Stomach (tissue), 9 donors: ENCODE data around the gene SLC25A51. TPM values are rescaled to one million over a fixed set of nuclear protein-coding genes. Genes with fewer than 3 reads are reported as not detected.
A peak's percentile ranks its signal among the peaks of the same experiment; 100 is the strongest.

Experiments
- DNase-seq, 2 donors: peaks; one replicate each; pipeline versions ENCODE4 v3.0.0 to v3.0.0-alpha.2; 2013 to 2019
- H3K27ac ChIP-seq, 5 donors: fragments of 200-600 bp in 4 of 5; sonication (generic) in 4 of 5; one replicate each; pipeline ENCODE4 v1.5.1; 2013 to 2019; ENCODE audit warnings: mild to moderate bottlenecking in 1 of 5, moderate library complexity in 1 of 5
- H3K27me3 ChIP-seq, 3 donors: fragments of 200-600 bp; sonication (generic); one replicate each; pipeline ENCODE4 v1.5.1; 2017 to 2019; ENCODE audit warnings: mixed run types in 1 of 3
- H3K36me3 ChIP-seq, 4 donors: fragments of 200-600 bp; sonication (generic); 1 replicate in 3 of 4; 2 replicates in 1 of 4; pipeline ENCODE4 v1.5.1; 2016 to 2019
- H3K4me1 ChIP-seq, 4 donors: fragments of 200-600 bp; sonication (generic); one replicate each; pipeline ENCODE4 v1.5.1; 2016 to 2019
- H3K4me3 ChIP-seq, 4 donors: fragments of 200-600 bp; sonication (generic) in 3 of 4; one replicate each; pipeline ENCODE4 v1.5.1; 2016 to 2019; ENCODE audit warnings: mild to moderate bottlenecking in 1 of 4
- H3K9me3 ChIP-seq, 4 donors: fragments of 200-600 bp; sonication (generic); one replicate each; pipeline ENCODE4 v1.5.1; 2016 to 2019
- EP300 ChIP-seq: sonication (generic); formaldehyde crosslinking; IDR thresholded peaks from one replicate; pipeline ENCODE4 v1.6.1; 2017; ENCODE audit warnings: antibody characterized with exemption
- POLR2A ChIP-seq, 4 donors: fragments of 450-650 bp; IDR thresholded peaks; one replicate each; pipeline ENCODE4 v1.6.1; 2016; ENCODE audit warnings: antibody characterized with exemption in 4 of 4, control low read depth in 2 of 4, mild to moderate bottlenecking in 1 of 4, moderate library complexity in 1 of 4
- POLR2AphosphoS5 ChIP-seq, 3 donors: sonication (generic); formaldehyde crosslinking; IDR thresholded peaks; one replicate each; pipeline ENCODE4 v1.6.1; 2016; ENCODE audit warnings: antibody characterized with exemption in 3 of 3
- WGBS, 5 donors: extraction: QIAGEN DNeasy Blood & Tissue Kit in 3 of 5; methylation state at CpG; one replicate each; pipeline versions ENCODE4 v1.1.5 to v1.1.7; 2013 to 2018; 5-methylcytosine and 5-hydroxymethylcytosine counted together
- intact Hi-C: fragments of 100-400 bp; cut with DNase I; formaldehyde crosslinking; loops from one replicate; pipeline ENCODE4 v1.15.1; 2023; ENCODE audit warnings: low total_unique reads
- polyA plus RNA-seq, 3 donors: library from polyadenylated mRNA; stranded (reverse); fragments of 200-250 nt; gene quantifications; one replicate each; pipeline ENCODE4 v1.2.3, GENCODE V29; 2013
- total RNA-seq, 5 donors: library from RNA; depleted of rRNA; stranded (reverse); fragments of >200 nt; gene quantifications; one replicate each; pipeline versions ENCODE4 v1.1.0 to v1.2.3, GENCODE V29; 2014 to 2016
- TF ChIP-seq, protein P1 (sequence below), 7 experiments: fragments of 450-650 bp in 4 of 7; fragments of 200-600 bp in 3 of 7; sonication (generic) in 3 of 7; IDR thresholded peaks; one replicate each; pipeline ENCODE4 v1.5.1; 2016 to 2019; ENCODE audit warnings: antibody characterized with exemption in 7 of 7, control low read depth in 2 of 7, mild to moderate bottlenecking in 1 of 7
- donor health status: healthy with polysubstance abuse.
- donor health status: Bipolar disorder and iron deficiency.
- donor health status: healthy.

Gene SLC25A51
- total and polyA plus RNA-seq, 8 donors: 3.5 to 41.5 (median 9.8) TPM

- no peak overlapping the region for H3K4me3 ChIP-seq
- H3K27me3 ChIP-seq: no peaks in the 10 kb centered on the region
- intact Hi-C loops: loop anchor here (5.0 to 10.0 kb wide), 2 partner anchors 241 to 478 kb away; partner anchors contain the start of gene ALDH1B1
- WGBS, 5 donors: 82 to 88% (median 86%) methylated on average over 10 to 18 of the region's 18 CpGs
- H3K4me1 ChIP-seq: peaks cover 0 to 20% (median 9%) of the 10 kb centered on the region in 4 donors
- no peak for TF ChIP-seq POLR2AphosphoS5 (IDR thresholded peaks at IDR 0.05)
- TF ChIP-seq POLR2A (IDR thresholded peaks at IDR 0.05): no peak
- TF ChIP-seq EP300: no peak
- TF ChIP-seq, protein P1, sequence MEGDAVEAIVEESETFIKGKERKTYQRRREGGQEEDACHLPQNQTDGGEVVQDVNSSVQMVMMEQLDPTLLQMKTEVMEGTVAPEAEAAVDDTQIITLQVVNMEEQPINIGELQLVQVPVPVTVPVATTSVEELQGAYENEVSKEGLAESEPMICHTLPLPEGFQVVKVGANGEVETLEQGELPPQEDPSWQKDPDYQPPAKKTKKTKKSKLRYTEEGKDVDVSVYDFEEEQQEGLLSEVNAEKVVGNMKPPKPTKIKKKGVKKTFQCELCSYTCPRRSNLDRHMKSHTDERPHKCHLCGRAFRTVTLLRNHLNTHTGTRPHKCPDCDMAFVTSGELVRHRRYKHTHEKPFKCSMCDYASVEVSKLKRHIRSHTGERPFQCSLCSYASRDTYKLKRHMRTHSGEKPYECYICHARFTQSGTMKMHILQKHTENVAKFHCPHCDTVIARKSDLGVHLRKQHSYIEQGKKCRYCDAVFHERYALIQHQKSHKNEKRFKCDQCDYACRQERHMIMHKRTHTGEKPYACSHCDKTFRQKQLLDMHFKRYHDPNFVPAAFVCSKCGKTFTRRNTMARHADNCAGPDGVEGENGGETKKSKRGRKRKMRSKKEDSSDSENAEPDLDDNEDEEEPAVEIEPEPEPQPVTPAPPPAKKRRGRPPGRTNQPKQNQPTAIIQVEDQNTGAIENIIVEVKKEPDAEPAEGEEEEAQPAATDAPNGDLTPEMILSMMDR (IDR thresholded peaks at IDR 0.05): no peak
- peak overlapping the region; percentile 27 to 71 (median 62) for H3K27ac ChIP-seq
- no peak for DNase-seq
- H3K36me3 ChIP-seq: peaks cover 0 to 43% (median 34%) of the 10 kb centered on the region in 4 donors
- H3K9me3 ChIP-seq: no peaks in the 10 kb centered on the region
These were observed 12.8 kb upstream of the SLC25A51 start for GRCh38 chr9:37916471-37917312.

DNA sequence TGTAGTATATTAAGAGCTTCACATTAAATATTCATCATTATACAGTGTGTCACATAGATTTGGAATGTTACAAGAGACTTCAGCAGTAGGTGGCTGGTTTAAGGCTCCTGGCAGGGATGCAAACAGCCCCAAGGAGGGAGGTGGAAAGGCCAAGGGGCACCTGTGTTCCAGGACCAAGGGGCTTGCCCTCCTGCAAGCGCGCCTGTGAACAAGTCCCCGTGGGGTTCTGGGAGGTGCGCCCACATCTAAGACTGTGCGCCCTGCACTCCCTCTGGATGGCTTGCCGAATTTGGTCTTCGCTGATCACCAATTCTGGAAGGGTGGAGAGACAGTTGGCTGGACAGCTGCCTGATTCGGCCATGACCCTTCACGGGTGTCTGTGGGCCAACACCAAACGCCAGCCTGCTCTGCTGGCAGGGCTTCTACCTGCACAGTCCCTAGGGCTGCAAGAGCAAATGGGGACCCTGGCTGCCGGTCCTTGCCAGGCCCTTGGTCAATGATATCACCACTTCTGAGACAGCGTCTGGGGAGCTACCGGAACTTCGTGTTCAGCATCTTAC, 12.1 kb upstream of the SLC25A51 start:
- DNase-seq: no peak
- H3K9me3 ChIP-seq: no peaks in the 10 kb centered on the region
- H3K36me3 ChIP-seq: peaks cover 0 to 42% (median 32%) of the 10 kb centered on the region in 4 donors
- intact Hi-C loops: loop anchor here (5.0 to 10.0 kb wide), 2 partner anchors 241 to 479 kb away; partner anchors contain the start of gene ALDH1B1
- H3K27ac ChIP-seq: peak overlapping the region in 4 of 5 donors; percentile 13 to 61 (median 48)
- TF ChIP-seq POLR2A (IDR thresholded peaks at IDR 0.05): no peak
- TF ChIP-seq, protein P1 (IDR thresholded peaks at IDR 0.05): no peak
- no peak for TF ChIP-seq POLR2AphosphoS5 (IDR thresholded peaks at IDR 0.05)
- no peak for TF ChIP-seq EP300
- H3K4me1 ChIP-seq: peaks cover 0 to 17% (median 9%) of the 10 kb centered on the region in 4 donors
- no peaks in the 10 kb centered on the region for H3K27me3 ChIP-seq
- 81 to 87% (median 84%) methylated on average over 6 to 14 of the region's 14 CpGs for WGBS, 5 donors
- H3K4me3 ChIP-seq: no peak overlapping the region

GRCh38 chr9:37914701-37915358, 10.9 kb upstream of the SLC25A51 start:
- peaks cover 0 to 42% (median 31%) of the 10 kb centered on the region in 4 donors for H3K36me3 ChIP-seq
- H3K27ac ChIP-seq: peak overlapping the region in 2 of 5 donors; percentile 41 to 61
- no peaks in the 10 kb centered on the region for H3K9me3 ChIP-seq
- no peak for TF ChIP-seq POLR2AphosphoS5 (IDR thresholded peaks at IDR 0.05)
- no peak for TF ChIP-seq POLR2A (IDR thresholded peaks at IDR 0.05)
- TF ChIP-seq EP300: no peak
- TF ChIP-seq, protein P1 (IDR thresholded peaks at IDR 0.05): no peak
- H3K4me3 ChIP-seq: no peak overlapping the region
- DNase-seq: no peak
- no peaks in the 10 kb centered on the region for H3K27me3 ChIP-seq
- H3K4me1 ChIP-seq: peaks cover 0 to 17% (median 9%) of the 10 kb centered on the region in 4 donors
- 70 to 80% (median 71%) methylated on average over 9 to 11 of the region's 11 CpGs for WGBS, 5 donors
- intact Hi-C loops: loop anchor here (5.0 to 10.0 kb wide), 3 partner anchors 172 to 480 kb away; partner anchors contain the start of gene ALDH1B1

DNA sequence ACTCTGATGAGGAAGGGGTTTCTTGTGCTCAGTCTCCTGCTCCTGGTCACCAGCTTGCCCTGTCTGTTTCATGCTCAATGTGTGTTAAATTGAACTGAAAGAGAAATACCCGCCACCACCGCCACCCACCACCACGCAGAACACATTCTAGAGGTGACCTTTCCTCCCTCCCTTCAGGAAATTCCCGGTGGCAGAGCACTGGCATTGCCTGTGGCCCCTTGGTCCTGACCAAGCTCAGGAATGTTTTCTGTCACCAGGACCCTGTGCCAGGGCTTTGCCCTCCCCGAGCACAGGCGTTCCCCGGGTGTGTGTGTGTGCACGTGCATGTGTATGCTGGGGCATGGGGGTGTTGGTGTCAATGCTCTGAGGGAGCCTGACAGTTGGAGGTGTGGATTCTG, 10.2 kb upstream of the SLC25A51 start:
- H3K36me3 ChIP-seq: peaks cover 0 to 35% (median 24%) of the 10 kb centered on the region in 4 donors
- no peaks in the 10 kb centered on the region for H3K27me3 ChIP-seq
- H3K4me3 ChIP-seq: no peak overlapping the region
- H3K4me1 ChIP-seq: peaks cover 0 to 17% (median 9%) of the 10 kb centered on the region in 4 donors
- H3K9me3 ChIP-seq: no peaks in the 10 kb centered on the region
- DNase-seq: no peak
- WGBS, 5 donors: 41 to 63% (median 46%) methylated on average over 8 of the region's 8 CpGs
- peak overlapping the region in 1 of 5 donors; percentile 61 for H3K27ac ChIP-seq
- intact Hi-C loops: loop anchor here (5.0 to 10.0 kb wide), 2 partner anchors 173 to 481 kb away; partner anchors contain the start of gene ALDH1B1
- no peak for TF ChIP-seq EP300
